Common myeloid progenitor, CD34-positive (primary cell): ENCODE data around the gene SEPTIN2.

ENCODE experiments used
- CTCF ChIA-PET: fragments of 350-600 bp; sonication (Branson Sonifier 250); formaldehyde crosslinking; loops from one replicate; lab custom pipeline; 2021; ENCODE audit warnings: antibody characterized with exemption; lab: Charles Lee
- POLR2A ChIA-PET: fragments of 350-600 bp; sonication (Branson Sonifier 250); formaldehyde crosslinking; loops from one replicate; lab custom pipeline; 2021; ENCODE audit warnings: antibody characterized with exemption; lab: Charles Lee
- DNase-seq, 3 donors: peaks; one replicate each; pipeline versions ENCODE4 v3.0.0 to v3.0.0-alpha.2; 2013
- H3K27ac ChIP-seq, 2 experiments: 1 replicate in 1 of 2; 2 replicates in 1 of 2; pipeline ENCODE4 v1.7.0; 2013; ENCODE audit warnings: inconsistent platforms in 2 of 2, low read length in 2 of 2, mild to moderate bottlenecking in 2 of 2, low read depth in 1 of 2, moderate library complexity in 1 of 2; ENCODE audit not compliant: severe bottlenecking in 2 of 2, insufficient read depth in 1 of 2, poor library complexity in 1 of 2
- H3K27me3 ChIP-seq, 5 experiments: replicated peaks in 2 of 5; 1 replicate in 3 of 5; 2 replicates in 2 of 5; pipeline versions ENCODE4 v1.6.1 to v1.7.0; 2013; ENCODE audit warnings: low read length in 4 of 5, mild to moderate bottlenecking in 2 of 5, moderate library complexity in 2 of 5, inconsistent platforms in 1 of 5; ENCODE audit not compliant: insufficient read depth in 5 of 5, control insufficient read depth in 4 of 5
- H3K36me3 ChIP-seq, 4 experiments: 1 replicate in 2 of 4; 2 replicates in 2 of 4; pipeline versions ENCODE4 v1.6.1 to v1.7.0; 2013; ENCODE audit warnings: low read length in 3 of 4, control low read depth in 1 of 4, mild to moderate bottlenecking in 1 of 4; ENCODE audit not compliant: control insufficient read depth in 4 of 4, insufficient read depth in 4 of 4
- H3K4me1 ChIP-seq, 4 experiments: 1 replicate in 3 of 4; 2 replicates in 1 of 4; pipeline versions ENCODE4 v1.6.1 to v1.7.1; 2013; ENCODE audit warnings: low read length in 3 of 4, mild to moderate bottlenecking in 3 of 4, control low read depth in 1 of 4, inconsistent platforms in 1 of 4, moderate library complexity in 1 of 4; ENCODE audit not compliant: control insufficient read depth in 4 of 4, insufficient read depth in 4 of 4; ENCODE audit errors: control extremely low read depth in 1 of 4
- H3K4me3 ChIP-seq, 7 experiments: 1 replicate in 4 of 7; 2 replicates in 3 of 7; pipeline versions ENCODE4 v1.5.1 to v1.7.0; 2013; ENCODE audit warnings: mild to moderate bottlenecking in 7 of 7, low read length in 6 of 7, moderate library complexity in 6 of 7, inconsistent platforms in 2 of 7, low read depth in 2 of 7, control low read depth in 1 of 7; ENCODE audit not compliant: insufficient read depth in 4 of 7, control insufficient read depth in 1 of 7; ENCODE audit errors: extremely low read depth in 1 of 7
- H3K9me3 ChIP-seq, 5 experiments: 1 replicate in 4 of 5; 2 replicates in 1 of 5; pipeline versions ENCODE4 v1.6.1 to v1.7.1; 2013; ENCODE audit warnings: low read length in 4 of 5, mild to moderate bottlenecking in 2 of 5, inconsistent platforms in 1 of 5, low read depth in 1 of 5, moderate library complexity in 1 of 5; ENCODE audit not compliant: control insufficient read depth in 4 of 5, insufficient read depth in 2 of 5; ENCODE audit errors: control extremely low read depth in 1 of 5
- WGBS: methylation state at CpG from one replicate; pipeline ENCODE4 v1.1.5; 2013; ENCODE audit not compliant: insufficient coverage; 5-methylcytosine and 5-hydroxymethylcytosine counted together

The SEPTIN2 gene

GRCh38 chr2:241312082-241312481 is 3.6 kb upstream of the SEPTIN2 start:
- no peak for DNase-seq
- no peaks in the 10 kb centered on the region for H3K27me3 ChIP-seq
- no peaks in the 10 kb centered on the region for H3K9me3 ChIP-seq
- WGBS = no CpG with 5 or more reads among the region's 4 CpGs
- no peak overlapping the region for H3K27ac ChIP-seq
- POLR2A ChIA-PET = interaction anchor here (0.9 kb wide), 1 partner anchor 9 kb away, joined by 3 read pairs; no protein-coding TSS in a partner anchor
- peaks cover 0 to 12% (median 0%) of the 10 kb centered on the region in 4 experiments for H3K36me3 ChIP-seq
- no peak overlapping the region for H3K4me3 ChIP-seq
- CTCF ChIA-PET = interaction anchor here (0.8 to 2.0 kb wide), 4 partner anchors 11 to 33 kb away, joined by 3 to 7 read pairs (median 3); no protein-coding TSS in a partner anchor
- peaks cover 23 to 60% (median 38%) of the 10 kb centered on the region in 4 experiments for H3K4me1 ChIP-seq

GRCh38 chr2:241313543-241314095 is 2.1 kb upstream of the SEPTIN2 start:
- POLR2A ChIA-PET = interaction anchor here (0.7 to 1.2 kb wide), 2 partner anchors 19 to 22 kb away, joined by 3 read pairs; no protein-coding TSS in a partner anchor
- Histone ChIP-seq H3K4me1 (peaks cover 29 to 74% (median 48%) of the 10 kb centered on the region in 4 experiments), H3K9me3 (no peaks in the 10 kb centered on the region), H3K27me3 (no peaks in the 10 kb centered on the region), H3K27ac (no peak overlapping the region), H3K36me3 (peaks cover 0 to 6% (median 0%) of the 10 kb centered on the region in 4 experiments), H3K4me3 (peak overlapping the region in 2 of 7 experiments; percentile 95 to 99)
- WGBS = 100% methylated on average over 5 of the region's 8 CpGs
- DNase-seq = no peak
- CTCF ChIA-PET = interaction anchor here (0.8 to 2.7 kb wide), 6 partner anchors 9 to 25 kb away, joined by 3 to 18 read pairs (median 4); no protein-coding TSS in a partner anchor

GRCh38 chr2:241314226-241315092 is 1.3 kb upstream of the SEPTIN2 start:
- ChIA-PET CTCF (interaction anchor here (0.8 to 2.7 kb wide), 7 partner anchors 9 to 26 kb away, joined by 3 to 18 read pairs (median 5); no protein-coding TSS in a partner anchor), POLR2A (interaction anchor here (0.7 to 1.5 kb wide), 7 partner anchors 10 to 43 kb away, joined by 3 to 5 read pairs (median 3); no protein-coding TSS in a partner anchor)
- H3K27me3 ChIP-seq = no peaks in the 10 kb centered on the region
- WGBS = 2% methylated on average over 34 of the region's 38 CpGs
- H3K4me3 ChIP-seq = peak overlapping the region; percentile 88 to 99 (median 92)
- no peaks in the 10 kb centered on the region for H3K9me3 ChIP-seq
- H3K4me1 ChIP-seq = peaks cover 29 to 68% (median 44%) of the 10 kb centered on the region in 4 experiments
- peak in 2 of 3 donors; percentile 64 to 72 for DNase-seq
- H3K36me3 ChIP-seq = peaks cover 0 to 5% (median 0%) of the 10 kb centered on the region in 4 experiments
- peak overlapping the region; percentile 98 for H3K27ac ChIP-seq

- peak; percentile 99 to 100 (median 99) for DNase-seq
- Histone ChIP-seq H3K36me3 (peaks cover 0 to 9% (median 0%) of the 10 kb centered on the region in 4 experiments), H3K27me3 (no peaks in the 10 kb centered on the region), H3K9me3 (no peaks in the 10 kb centered on the region), H3K4me3 (peak within 1 kb of the TSS; percentile 88 to 99 (median 92)), H3K27ac (peak within 1 kb of the TSS; percentile 98), H3K4me1 (peaks cover 25 to 62% (median 38%) of the 10 kb centered on the region in 4 experiments)
- ChIA-PET POLR2A (interaction anchor here (1.2 to 1.5 kb wide), 6 partner anchors 10 to 44 kb away, joined by 3 to 5 read pairs (median 3); no protein-coding TSS in a partner anchor), CTCF (interaction anchor here (0.9 to 2.7 kb wide), 6 partner anchors 9 to 39 kb away, joined by 3 to 18 read pairs (median 5); no protein-coding TSS in a partner anchor)
- 0% methylated on average over 48 of the region's 73 CpGs for WGBS
Observed at GRCh38 chr2:241315093-241315878, 439 bp upstream of the SEPTIN2 start, which contains the start of gene HDLBP. HDLBP (minus strand) TSS chr2:241315672; CDS start chr2:241266869, 48,803 bp downstream.

GRCh38 chr2:241316825-241317224 is 1.1 kb downstream of the SEPTIN2 start:
- H3K4me1 ChIP-seq = peaks cover 25 to 59% (median 38%) of the 10 kb centered on the region in 4 experiments
- WGBS = 46% methylated on average over 4 of the region's 4 CpGs
- no peaks in the 10 kb centered on the region for H3K27me3 ChIP-seq
- ChIA-PET CTCF (interaction anchor here (1.3 kb wide), 1 partner anchor 8 kb away, joined by 3 read pairs; no protein-coding TSS in a partner anchor), POLR2A (interaction anchor here (0.6 to 0.9 kb wide), 3 partner anchors 15 to 73 kb away, joined by 3 to 7 read pairs (median 3); no protein-coding TSS in a partner anchor)
- peak overlapping the region; percentile 91 to 94 for H3K27ac ChIP-seq
- H3K9me3 ChIP-seq = no peaks in the 10 kb centered on the region
- H3K36me3 ChIP-seq = peaks cover 0 to 11% (median 0%) of the 10 kb centered on the region in 4 experiments
- DNase-seq = no peak
- peak overlapping the region; percentile 63 to 99 (median 90) for H3K4me3 ChIP-seq

GRCh38 chr2:241317391-241317790 is 1.7 kb downstream of the SEPTIN2 start:
- Histone ChIP-seq H3K27ac (peak overlapping the region in 1 of 2 experiments; percentile 94), H3K36me3 (peaks cover 0 to 12% (median 0%) of the 10 kb centered on the region in 4 experiments), H3K27me3 (no peaks in the 10 kb centered on the region), H3K4me3 (peak overlapping the region in 6 of 7 experiments; percentile 86 to 99 (median 91)), H3K9me3 (no peaks in the 10 kb centered on the region), H3K4me1 (peaks cover 28 to 58% (median 41%) of the 10 kb centered on the region in 4 experiments)
- 100% methylated on average over 3 of the region's 4 CpGs for WGBS
- ChIA-PET POLR2A (no interaction called here), CTCF (no interaction called here)
- peak; percentile 24 to 76 (median 70) for DNase-seq
